IMR-90 (cell line): Measurements from ENCODE around the gene CDKN1A. TPM values are rescaled to one million over a fixed set of nuclear protein-coding genes. Genes with fewer than 3 reads are reported as not detected.
A peak's percentile ranks its signal among the peaks of the same experiment; 100 is the strongest.

ENCODE experiments used
- ATAC-seq: fragments of 200-7000 bp; cut with Tn5 transposase; 2 replicates; pipeline ENCODE4 v1.9.1; 2020; ENCODE audit warnings: low read depth, mild to moderate bottlenecking, moderate library complexity
- BruUV-seq: library from RNA; stranded (reverse); fragments of 400-500 nt; replicated peaks from 2 replicates; lab custom pipeline; 2021; lab: Mats Ljungman, UMichigan
- CTCF ChIA-PET: fragments of 300-600 bp; formaldehyde crosslinking; extraction: SDS; loops from one replicate; lab custom pipeline; 2021; ENCODE audit warnings: antibody characterized with exemption; lab: Yijun Ruan, JAX
- POLR2A ChIA-PET: fragments of 300-600 bp; sonication (Branson Sonifier 250); formaldehyde crosslinking; loops from one replicate; lab custom pipeline; 2022; ENCODE audit warnings: antibody characterized with exemption; ENCODE audit not compliant: unreplicated experiment; lab: Charles Lee
- DNase-seq: peaks from one replicate; pipeline ENCODE4 v3.0.0; 2013
- H2AFZ ChIP-seq: replicated peaks from 2 replicates; pipeline ENCODE3; 2013; ENCODE audit warnings: low read length, mild to moderate bottlenecking; ENCODE audit not compliant: poor library complexity
- H2AK5ac ChIP-seq: 2 replicates; pipeline ENCODE4 v1.6.1; 2013; ENCODE audit warnings: low read depth, low read length, inconsistent platforms
- H2AK9ac ChIP-seq: replicated peaks from 2 replicates; pipeline ENCODE3; 2013; ENCODE audit warnings: mild to moderate bottlenecking, low read depth, low read length, moderate library complexity; ENCODE audit not compliant: poor library complexity
- H2BK120ac ChIP-seq: 2 replicates; pipeline ENCODE4 v1.6.1; 2013; ENCODE audit warnings: low read depth, low read length, inconsistent platforms
- H2BK15ac ChIP-seq: 3 replicates; pipeline ENCODE4 v1.6.1; 2013; ENCODE audit warnings: low read depth, low read length, inconsistent platforms
- H2BK20ac ChIP-seq: 2 replicates; pipeline ENCODE4 v1.6.1; 2013; ENCODE audit warnings: low read depth, mild to moderate bottlenecking, inconsistent platforms, low read length, moderate library complexity
- H2BK5ac ChIP-seq: 2 replicates; pipeline ENCODE4 v1.6.1; 2013; ENCODE audit warnings: mild to moderate bottlenecking, low read depth, low read length, inconsistent platforms; ENCODE audit not compliant: poor library complexity, severe bottlenecking
- H3K14ac ChIP-seq: replicated peaks from 2 replicates; pipeline ENCODE4 v1.6.1; 2013; ENCODE audit warnings: low read depth, low read length, inconsistent platforms
- H3K18ac ChIP-seq: 2 replicates; pipeline ENCODE4 v1.6.1; 2013; ENCODE audit warnings: low read depth, low read length, control low read depth
- H3K23ac ChIP-seq: 2 replicates; pipeline ENCODE4 v1.6.1; 2013; ENCODE audit warnings: low read depth, low read length, inconsistent platforms
- H3K27ac ChIP-seq: 2 replicates; pipeline ENCODE4 v1.5.1; 2013; ENCODE audit warnings: mild to moderate bottlenecking, control low read depth, low read length; ENCODE audit not compliant: insufficient read depth
- H3K27me3 ChIP-seq: 2 replicates; pipeline ENCODE4 v1.6.1; 2013; ENCODE audit warnings: low read length; ENCODE audit not compliant: control insufficient read depth, insufficient read depth
- H3K36me3 ChIP-seq: 2 replicates; pipeline ENCODE4 v1.6.1; 2013; ENCODE audit warnings: low read length, mixed read lengths; ENCODE audit not compliant: control insufficient read depth, insufficient read depth
- H3K4ac ChIP-seq: 2 replicates; pipeline ENCODE4 v1.6.1; 2013; ENCODE audit warnings: low read depth, low read length, inconsistent platforms
- H3K4me1 ChIP-seq: 2 replicates; pipeline ENCODE4 v1.6.1; 2013; ENCODE audit warnings: low read length, mixed read lengths; ENCODE audit not compliant: control insufficient read depth, insufficient read depth
- H3K4me2 ChIP-seq: 2 replicates; pipeline ENCODE4 v1.6.1; 2013; ENCODE audit warnings: low read depth, mild to moderate bottlenecking, control low read depth, low read length, moderate library complexity
- H3K4me3 ChIP-seq: 2 replicates; pipeline ENCODE4 v1.5.1; 2013; ENCODE audit warnings: low read depth, mild to moderate bottlenecking, control low read depth, low read length, moderate library complexity; ENCODE audit not compliant: insufficient read depth
- H3K56ac ChIP-seq: 2 replicates; pipeline ENCODE4 v1.6.1; 2013; ENCODE audit warnings: low read length, inconsistent platforms; ENCODE audit not compliant: insufficient read depth; ENCODE audit errors: extremely low read depth
- H3K79me1 ChIP-seq, 2 experiments: 2 replicates each; pipeline ENCODE4 v1.6.1; 2013; ENCODE audit warnings: low read length in 2 of 2, inconsistent platforms in 1 of 2, low read depth in 1 of 2
- H3K9ac ChIP-seq: 2 replicates; pipeline ENCODE4 v1.6.1; 2013; ENCODE audit warnings: low read depth, low read length, control low read depth
- H3K9me1 ChIP-seq: 2 replicates; pipeline ENCODE4 v1.6.1; 2013; ENCODE audit warnings: low read length, inconsistent platforms; ENCODE audit not compliant: insufficient read depth
- H3K9me3 ChIP-seq: 2 replicates; pipeline ENCODE4 v1.6.1; 2013; ENCODE audit warnings: low read length; ENCODE audit not compliant: control insufficient read depth, insufficient read depth
- H4K20me1 ChIP-seq: 2 replicates; pipeline ENCODE4 v1.6.1; 2013; ENCODE audit warnings: low read length, inconsistent platforms; ENCODE audit not compliant: insufficient read depth
- H4K5ac ChIP-seq: 2 replicates; pipeline ENCODE4 v1.6.1; 2013; ENCODE audit warnings: mild to moderate bottlenecking, low read depth, low read length, control low read depth
- H4K8ac ChIP-seq, 2 experiments: 2 replicates each; pipeline ENCODE4 v1.6.1; 2013; ENCODE audit warnings: low read depth in 2 of 2, low read length in 2 of 2, control low read depth in 1 of 2, inconsistent platforms in 1 of 2
- H4K91ac ChIP-seq: 2 replicates; pipeline ENCODE4 v1.6.1; 2013; ENCODE audit warnings: low read depth, low read length, inconsistent platforms; ENCODE audit not compliant: insufficient read depth
- CEBPB ChIP-seq: IDR thresholded peaks from 2 replicates; pipeline ENCODE4 v1.6.1; 2012; ENCODE audit warnings: low read depth, low read length, improper control_type of control experiment
- CTCF ChIP-seq: conservative IDR thresholded peaks from 2 replicates; pipeline ENCODE4 v1.5.1; 2012; ENCODE audit warnings: mild to moderate bottlenecking, low read depth, low read length, improper control_type of control experiment
- MAZ ChIP-seq: IDR thresholded peaks from 2 replicates; pipeline ENCODE4 v1.6.1; 2012; ENCODE audit warnings: low read depth, mild to moderate bottlenecking, low read length, improper control_type of control experiment, moderate library complexity, borderline replicate concordance
- MXI1 ChIP-seq: IDR thresholded peaks from 2 replicates; pipeline ENCODE4 v1.6.1; 2012; ENCODE audit warnings: low read depth, mild to moderate bottlenecking, low read length, moderate library complexity, borderline replicate concordance
- POLR2A ChIP-seq: IDR thresholded peaks from 2 replicates; pipeline ENCODE4 v1.6.1; 2012; ENCODE audit warnings: mild to moderate bottlenecking, low read depth, low read length
- RFX5 ChIP-seq: IDR thresholded peaks from 2 replicates; pipeline ENCODE4 v1.8.0; 2012; ENCODE audit warnings: low read depth, mild to moderate bottlenecking, low read length, moderate library complexity
- WGBS, 2 experiments: methylation state at CpG; one replicate each; pipeline versions ENCODE4 v1.1.5 to v1.1.7; 2013; ENCODE audit warnings: missing lambda C conversion rate in 2 of 2; ENCODE audit not compliant: insufficient read length in 1 of 2; ENCODE audit errors: extremely low coverage in 2 of 2; 5-methylcytosine and 5-hydroxymethylcytosine counted together
- dilution Hi-C: fragments of 300-500 bp; cut with HindIII; formaldehyde crosslinking; loops from one replicate; pipeline ENCODE4 v1.14.3; 2018; ENCODE audit warnings: low sequenced_read_pairs; ENCODE audit not compliant: unreplicated experiment
- in situ Hi-C: fragments of 300-500 bp; cut with MboI; formaldehyde crosslinking; loops from 3 replicates; pipeline ENCODE4 v1.14.3; 2019; ENCODE audit warnings: low sequenced_read_pairs, inconsistent platforms, mixed read lengths
- intact Hi-C: fragments of 100-400 bp; cut with micrococcal nuclease; formaldehyde crosslinking; loops from 2 replicates; pipeline ENCODE4 v1.10.0; 2022
- polyA plus RNA-seq, 3 experiments: library from polyadenylated mRNA; depleted of rRNA; stranded (reverse); fragments of >200 nt; gene quantifications; 2 replicates each; pipeline ENCODE4 v1.2.3, GENCODE V29; 2012; ENCODE audit warnings: low replicate concordance in 1 of 3
- total RNA-seq: library from RNA; depleted of rRNA; stranded (reverse); fragments of >200 nt; gene quantifications from 2 replicates; pipeline ENCODE4 v1.2.3, GENCODE V29; 2012

CDKN1A gene
- total and polyA plus RNA-seq, 2 of the 4 experiments (the other 2 are of a cell fraction): 155 to 576 TPM

GRCh38 chr6:36679043-36679833 is 724 bp downstream of the CDKN1A start:
- Histone ChIP-seq H3K9me1 (peaks cover 15% of the 10 kb centered on the region), H3K27ac (peak overlapping the region; percentile 82), H4K20me1 (peaks cover 58% of the 10 kb centered on the region), H4K5ac (peak overlapping the region; percentile 0; the same call in 1 of the 2 replicates), H3K4ac (peak overlapping the region; percentile 76), H2AK5ac (peak overlapping the region; percentile 92), H3K36me3 (peaks cover 29% of the 10 kb centered on the region), H3K27me3 (no peaks in the 10 kb centered on the region), H2AK9ac (peak overlapping the region; percentile 95), H4K8ac (peak overlapping the region; percentile 6 to 42; a peak in 2 of 4 replicates), H3K79me1 (peaks cover 16 to 71% of the 10 kb centered on the region in 2 experiments), H3K4me1 (peaks cover 22% of the 10 kb centered on the region), H3K9me3 (no peaks in the 10 kb centered on the region), H4K91ac (peak overlapping the region; percentile 65), H3K4me2 (peak overlapping the region; percentile 57), H2BK20ac (no peak overlapping the region), H3K9ac (peak overlapping the region; percentile 92), H2BK5ac (peak overlapping the region; percentile 66), H3K4me3 (peak overlapping the region; percentile 89), H3K23ac (peak overlapping the region; percentile 96), H2BK15ac (no peak overlapping the region), H3K18ac (peak overlapping the region; percentile 32), H2AFZ (peak overlapping the region; percentile 80), H3K14ac (peak overlapping the region; percentile 94), H2BK120ac (no peak overlapping the region), H3K56ac (peak overlapping the region; percentile 52; the same call in 1 of the 2 replicates)
- dilution Hi-C loops (no loop called here), intact Hi-C loops (no loop called here), in situ Hi-C loops (no loop called here)
- TF ChIP-seq CEBPB (no peak), CTCF (no peak), RFX5 (no peak), MXI1 (peak; percentile 8; the same call in 1 of the 2 replicates), POLR2A (peak; percentile 7; the same call in 1 of the 2 replicates), MAZ (peak; percentile 11; the same call in 1 of the 2 replicates)
- ChIA-PET POLR2A (interaction anchor here (0.6 to 2.5 kb wide), 11 partner anchors 11 to 73 kb away, joined by 3 to 24 read pairs (median 4); no protein-coding TSS in a partner anchor), CTCF (interaction anchor here (0.5 to 1.5 kb wide), 3 partner anchors 56 to 80 kb away, joined by 3 read pairs; no protein-coding TSS in a partner anchor)
- ATAC-seq: no peak
- BruUV-seq: no TSS peak
- DNase-seq: peak; percentile 63
- 0% methylated on average over 37 of the region's 61 CpGs; no CpG with 5 or more reads in 1 of the 2 experiments for WGBS, 2 experiments
